ENCODE data around the gene APMAP. TPM values are rescaled to one million over a fixed set of nuclear protein-coding genes. Genes with fewer than 3 reads are reported as not detected.

The APMAP gene
- total and polyA plus RNA-seq, 4 donors: 89.8 to 122 (median 109) TPM

DNA sequence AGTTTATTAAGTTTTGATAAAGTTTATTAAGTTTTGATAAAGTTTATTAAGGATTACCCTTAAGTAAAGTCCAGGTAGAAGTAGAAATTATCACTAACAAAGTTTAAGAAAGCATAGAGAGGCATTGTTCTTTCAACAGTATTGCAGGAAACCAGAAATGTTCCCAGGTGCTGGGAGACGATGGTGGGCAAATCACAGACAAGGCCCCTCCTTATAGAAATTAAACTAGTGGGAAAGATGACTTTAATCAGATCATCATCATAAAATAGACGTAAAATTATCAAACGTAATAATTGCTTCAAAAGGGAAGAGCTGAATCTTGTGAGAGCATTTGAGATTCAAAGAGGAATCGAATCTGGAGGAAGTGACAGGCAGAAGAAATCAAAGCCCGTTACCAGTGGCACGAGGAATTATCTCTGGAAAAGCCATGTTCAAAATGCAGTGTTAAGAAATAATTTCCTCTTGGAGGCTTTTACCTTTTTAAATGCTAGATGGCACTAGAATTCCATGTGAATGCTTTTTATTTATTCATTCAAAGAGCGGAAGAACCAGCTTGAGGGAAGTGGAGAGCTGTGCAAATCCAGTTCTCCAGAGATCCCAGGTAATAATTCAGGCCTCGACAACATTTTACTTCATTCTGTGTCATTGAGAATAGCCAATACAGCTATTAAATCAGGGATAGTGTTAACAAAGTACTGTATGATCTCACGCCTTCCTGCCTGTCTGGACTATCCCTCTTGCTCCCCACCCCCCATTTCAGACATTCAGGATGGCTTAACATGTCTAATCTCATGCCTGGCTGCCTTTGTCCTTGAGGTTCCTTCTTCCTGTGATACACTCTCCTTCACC is 1.0 kb upstream of the APMAP start:
- no peaks in the 10 kb centered on the region for H3K27me3 ChIP-seq (ENCODE audit: control insufficient read depth, insufficient read depth, low read length)

DNA sequence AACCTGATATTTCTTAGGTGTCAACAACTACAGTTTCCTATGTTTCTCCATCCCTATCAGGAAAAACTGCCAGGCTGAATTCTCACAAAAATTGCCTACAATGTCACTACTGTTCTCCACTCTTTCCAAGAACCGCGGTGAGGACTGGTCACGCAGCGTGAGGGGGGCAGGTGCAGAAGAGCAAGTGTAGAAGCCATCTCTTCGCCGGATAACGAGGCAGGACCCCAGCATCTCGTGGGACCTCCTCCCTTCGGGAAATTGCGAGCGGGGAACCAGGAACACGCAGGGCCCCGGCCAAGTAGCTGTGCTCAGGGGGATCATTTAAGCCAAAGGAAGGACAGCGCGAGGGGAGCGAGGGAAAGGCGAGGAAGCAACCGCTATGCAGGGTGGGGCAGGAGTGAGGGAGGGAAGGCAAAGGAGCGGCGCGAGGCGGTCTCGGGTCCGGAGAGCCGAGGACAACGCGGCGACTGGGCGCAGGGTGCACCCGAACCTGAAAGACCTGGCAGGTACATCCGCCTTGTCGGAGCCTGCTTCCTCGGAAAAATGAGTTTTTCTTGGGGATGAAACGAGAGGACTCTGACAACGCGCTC is 559 bp downstream of the APMAP start:
- H3K36me3 ChIP-seq (ENCODE audit: control insufficient read depth, insufficient read depth, low read length): no peaks in the 10 kb centered on the region
- peaks cover 14% of the 10 kb centered on the region for H3K4me1 ChIP-seq (ENCODE audit: control insufficient read depth, insufficient read depth, low read length)
- H3K27ac ChIP-seq (ENCODE audit: low read depth, low read length): peak overlapping the region; percentile 67
- no peaks in the 10 kb centered on the region for H3K27me3 ChIP-seq (ENCODE audit: control insufficient read depth, insufficient read depth, low read length)
- peak overlapping the region; percentile 69 for H3K4me3 ChIP-seq (ENCODE audit: low read depth, low read length)
- under 1% methylated on average over 36 of the region's 36 CpGs for WGBS (ENCODE audit: insufficient coverage)
- DNase-seq (ENCODE audit: low read depth in 4 of 6, low spot score in 6 of 6): peak in 2 of 6 donors; percentile 26 to 60
- H3K9me3 ChIP-seq (ENCODE audit: control insufficient read depth, insufficient read depth, low read length): no peaks in the 10 kb centered on the region

More for the DNA sequence above, 1.0 kb upstream of the APMAP start:
- peaks cover 14% of the 10 kb centered on the region for H3K4me1 ChIP-seq (ENCODE audit: control insufficient read depth, insufficient read depth, low read length)
- DNase-seq (ENCODE audit: low read depth in 4 of 6, low spot score in 6 of 6): peak in 4 of 6 donors; percentile 28 to 92 (median 66)
- no peak overlapping the region for H3K27ac ChIP-seq (ENCODE audit: low read depth, low read length)
- H3K4me3 ChIP-seq (ENCODE audit: low read depth, low read length): peak overlapping the region; percentile 69
- 69% methylated on average over 3 of the region's 9 CpGs for WGBS (ENCODE audit: insufficient coverage)
- H3K36me3 ChIP-seq (ENCODE audit: control insufficient read depth, insufficient read depth, low read length): no peaks in the 10 kb centered on the region
- H3K9me3 ChIP-seq (ENCODE audit: control insufficient read depth, insufficient read depth, low read length): no peaks in the 10 kb centered on the region

GRCh38 chr20:24990810-24991252 is 1.7 kb downstream of the APMAP start:
- Histone ChIP-seq H3K27me3 (ENCODE audit: control insufficient read depth, insufficient read depth, low read length) (no peaks in the 10 kb centered on the region), H3K4me3 (ENCODE audit: low read depth, low read length) (no peak overlapping the region), H3K36me3 (ENCODE audit: control insufficient read depth, insufficient read depth, low read length) (no peaks in the 10 kb centered on the region), H3K27ac (ENCODE audit: low read depth, low read length) (no peak overlapping the region), H3K4me1 (ENCODE audit: control insufficient read depth, insufficient read depth, low read length) (peaks cover 14% of the 10 kb centered on the region), H3K9me3 (ENCODE audit: control insufficient read depth, insufficient read depth, low read length) (no peaks in the 10 kb centered on the region)
- no peak for DNase-seq (ENCODE audit: low read depth in 4 of 6, low spot score in 6 of 6)
- WGBS (ENCODE audit: insufficient coverage): 91% methylated on average over 1 of the region's 2 CpGs

- peaks cover 4% of the 10 kb centered on the region for H3K4me1 ChIP-seq (ENCODE audit: control insufficient read depth, insufficient read depth, low read length)
- H3K9me3 ChIP-seq (ENCODE audit: control insufficient read depth, insufficient read depth, low read length): no peaks in the 10 kb centered on the region
- no peaks in the 10 kb centered on the region for H3K36me3 ChIP-seq (ENCODE audit: control insufficient read depth, insufficient read depth, low read length)
- no peak overlapping the region for H3K4me3 ChIP-seq (ENCODE audit: low read depth, low read length)
- WGBS (ENCODE audit: insufficient coverage): 96% methylated on average over 3 of the region's 3 CpGs
- no peak for DNase-seq (ENCODE audit: low read depth in 4 of 6, low spot score in 6 of 6)
- H3K27ac ChIP-seq (ENCODE audit: low read depth, low read length): no peak overlapping the region
- H3K27me3 ChIP-seq (ENCODE audit: control insufficient read depth, insufficient read depth, low read length): no peaks in the 10 kb centered on the region
These were observed 3.4 kb downstream of the APMAP start for GRCh38 chr20:24989162-24989561.

- H3K4me1 ChIP-seq (ENCODE audit: control insufficient read depth, insufficient read depth, low read length): peaks cover 4% of the 10 kb centered on the region
These were observed 4.4 kb downstream of the APMAP start for GRCh38 chr20:24987873-24988835.

DNA sequence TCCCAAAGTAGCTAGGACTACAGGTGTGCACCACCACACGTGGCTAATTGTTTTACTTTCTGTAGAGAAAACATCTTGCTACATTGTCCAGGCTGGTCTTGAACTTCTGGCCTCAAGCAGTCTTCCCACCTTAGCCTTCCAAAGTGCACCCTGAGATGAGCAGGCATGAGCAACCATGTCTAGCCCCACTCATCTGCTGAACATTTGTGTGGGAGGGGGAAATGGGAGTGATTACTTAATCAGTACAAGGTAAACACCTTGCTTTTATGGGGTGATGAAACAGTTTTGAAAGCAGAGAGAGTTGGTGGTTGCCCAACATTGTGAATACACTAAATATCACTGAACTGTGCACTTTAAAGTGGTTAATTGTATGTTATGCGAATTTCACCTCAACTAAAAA is 5.3 kb downstream of the APMAP start:
- no CpG with 5 or more reads among the region's 2 CpGs for WGBS (ENCODE audit: insufficient coverage)
- H3K9me3 ChIP-seq (ENCODE audit: control insufficient read depth, insufficient read depth, low read length): no peaks in the 10 kb centered on the region
- H3K27ac ChIP-seq (ENCODE audit: low read depth, low read length): no peak overlapping the region
- H3K27me3 ChIP-seq (ENCODE audit: control insufficient read depth, insufficient read depth, low read length): no peaks in the 10 kb centered on the region
- H3K4me1 ChIP-seq (ENCODE audit: control insufficient read depth, insufficient read depth, low read length): peaks cover 4% of the 10 kb centered on the region
- no peak for DNase-seq (ENCODE audit: low read depth in 4 of 6, low spot score in 6 of 6)
- H3K36me3 ChIP-seq (ENCODE audit: control insufficient read depth, insufficient read depth, low read length): peaks cover 9% of the 10 kb centered on the region
- no peak overlapping the region for H3K4me3 ChIP-seq (ENCODE audit: low read depth, low read length)

More at GRCh38 chr20:24987873-24988835, 4.4 kb downstream of the APMAP start:
- Histone ChIP-seq H3K36me3 (ENCODE audit: control insufficient read depth, insufficient read depth, low read length) (peaks cover 4% of the 10 kb centered on the region), H3K9me3 (ENCODE audit: control insufficient read depth, insufficient read depth, low read length) (no peaks in the 10 kb centered on the region), H3K4me3 (ENCODE audit: low read depth, low read length) (no peak overlapping the region), H3K27ac (ENCODE audit: low read depth, low read length) (no peak overlapping the region), H3K27me3 (ENCODE audit: control insufficient read depth, insufficient read depth, low read length) (no peaks in the 10 kb centered on the region)
- no peak for DNase-seq (ENCODE audit: low read depth in 4 of 6, low spot score in 6 of 6)
- WGBS (ENCODE audit: insufficient coverage): 85% methylated on average over 5 of the region's 7 CpGs

GRCh38 chr20:24986436-24987015 is 6.0 kb downstream of the APMAP start:
- H3K9me3 ChIP-seq (ENCODE audit: control insufficient read depth, insufficient read depth, low read length): no peaks in the 10 kb centered on the region
- no peak overlapping the region for H3K27ac ChIP-seq (ENCODE audit: low read depth, low read length)
- H3K36me3 ChIP-seq (ENCODE audit: control insufficient read depth, insufficient read depth, low read length): peaks cover 16% of the 10 kb centered on the region
- no peak for DNase-seq (ENCODE audit: low read depth in 4 of 6, low spot score in 6 of 6)
- no peaks in the 10 kb centered on the region for H3K4me1 ChIP-seq (ENCODE audit: control insufficient read depth, insufficient read depth, low read length)
- H3K27me3 ChIP-seq (ENCODE audit: control insufficient read depth, insufficient read depth, low read length): no peaks in the 10 kb centered on the region
- WGBS (ENCODE audit: insufficient coverage): 88% methylated on average over 7 of the region's 7 CpGs
- H3K4me3 ChIP-seq (ENCODE audit: low read depth, low read length): no peak overlapping the region

DNA sequence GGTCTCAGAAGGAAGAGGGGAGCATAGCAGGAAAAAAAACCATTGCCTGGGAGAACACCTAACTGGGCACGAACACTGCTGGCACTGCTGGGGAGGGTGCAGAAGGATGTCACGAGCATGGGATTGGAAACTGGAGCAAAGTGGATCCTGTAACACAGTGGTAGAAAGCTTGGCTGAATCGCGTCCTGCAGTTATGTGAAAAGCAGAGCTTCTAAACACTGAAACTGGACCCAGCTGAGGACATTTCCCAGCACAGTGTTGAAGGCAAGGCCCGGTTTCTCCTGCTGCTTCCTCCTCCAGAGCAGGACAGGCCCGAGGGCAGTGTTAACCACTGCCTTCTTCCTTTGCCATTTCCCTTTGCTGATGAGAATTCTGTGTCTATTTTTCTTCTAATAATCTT is 6.7 kb downstream of the APMAP start:
- H3K36me3 ChIP-seq (ENCODE audit: control insufficient read depth, insufficient read depth, low read length): peaks cover 20% of the 10 kb centered on the region
- no peaks in the 10 kb centered on the region for H3K9me3 ChIP-seq (ENCODE audit: control insufficient read depth, insufficient read depth, low read length)
- no peak overlapping the region for H3K4me3 ChIP-seq (ENCODE audit: low read depth, low read length)
- H3K4me1 ChIP-seq (ENCODE audit: control insufficient read depth, insufficient read depth, low read length): no peaks in the 10 kb centered on the region
- no peak overlapping the region for H3K27ac ChIP-seq (ENCODE audit: low read depth, low read length)
- 68% methylated on average over 6 of the region's 6 CpGs for WGBS (ENCODE audit: insufficient coverage)
- no peak for DNase-seq (ENCODE audit: low read depth in 4 of 6, low spot score in 6 of 6)
- no peaks in the 10 kb centered on the region for H3K27me3 ChIP-seq (ENCODE audit: control insufficient read depth, insufficient read depth, low read length)
